Measurements from ENCODE around the gene TMTC4.

The TMTC4 gene

GRCh38 chr13:100675661-100676129 is 1.1 kb upstream of the TMTC4 start:
- TF ChIP-seq CTCF (IDR thresholded peaks at IDR 0.05; ENCODE audit: insufficient read depth, low read length, missing control alignments) = no peak
- no peak for DNase-seq (ENCODE audit: low read depth, low spot score)
- ChIA-PET CTCF (no interaction called here), POLR2A (no interaction called here)
- peak overlapping the region; percentile 81 for H3K4me3 ChIP-seq (ENCODE audit: low read depth, low read length)

- POLR2A ChIA-PET = interaction anchor here (1.1 kb wide), 1 partner anchor 50 kb away, joined by 3 read pairs; no protein-coding TSS in a partner anchor
Observed at GRCh38 chr13:100674872-100675660, 471 bp upstream of the TMTC4 start.

GRCh38 chr13:100673713-100674571 is 653 bp downstream of the TMTC4 start:
- ChIA-PET CTCF (interaction anchor here (0.6 to 1.8 kb wide), 12 partner anchors 9 to 1046 kb away, joined by 3 to 17 read pairs (median 3); no protein-coding TSS in a partner anchor), POLR2A (interaction anchor here (1.1 kb wide), 1 partner anchor 49 kb away, joined by 3 read pairs; no protein-coding TSS in a partner anchor)
- DNase-seq (ENCODE audit: low read depth, low spot score) = peak; percentile 28
- TF ChIP-seq CTCF (IDR thresholded peaks at IDR 0.05; ENCODE audit: insufficient read depth, low read length, missing control alignments) = no peak
- H3K4me3 ChIP-seq (ENCODE audit: low read depth, low read length) = peak overlapping the region; percentile 81

More at GRCh38 chr13:100674872-100675660, 471 bp upstream of the TMTC4 start:
- peak; percentile 86 for TF ChIP-seq CTCF (IDR thresholded peaks at IDR 0.05; ENCODE audit: insufficient read depth, low read length, missing control alignments)
- H3K4me3 ChIP-seq (ENCODE audit: low read depth, low read length) = peak overlapping the region; percentile 81
- DNase-seq (ENCODE audit: low read depth, low spot score) = peak; percentile 79
- CTCF ChIA-PET = interaction anchor here (0.6 to 1.8 kb wide), 14 partner anchors 9 to 1047 kb away, joined by 3 to 17 read pairs (median 3); no protein-coding TSS in a partner anchor

GRCh38 chr13:100673376-100673712 is 1.3 kb downstream of the TMTC4 start:
- H3K4me3 ChIP-seq (ENCODE audit: low read depth, low read length) = peak overlapping the region; percentile 81
- DNase-seq (ENCODE audit: low read depth, low spot score) = no peak
- CTCF ChIA-PET = interaction anchor here (1.3 kb wide), 1 partner anchor 10 kb away, joined by 3 read pairs; no protein-coding TSS in a partner anchor
- POLR2A ChIA-PET = no interaction called here
- no peak for TF ChIP-seq CTCF (IDR thresholded peaks at IDR 0.05; ENCODE audit: insufficient read depth, low read length, missing control alignments)

- TF ChIP-seq CTCF (IDR thresholded peaks at IDR 0.05; ENCODE audit: insufficient read depth, low read length, missing control alignments) = no peak
- POLR2A ChIA-PET = no interaction called here
- H3K4me3 ChIP-seq (ENCODE audit: low read depth, low read length) = no peak overlapping the region
- no peak for DNase-seq (ENCODE audit: low read depth, low spot score)
- CTCF ChIA-PET = interaction anchor here (0.9 to 1.3 kb wide), 3 partner anchors 12 to 50 kb away, joined by 3 read pairs; no protein-coding TSS in a partner anchor
Observed at GRCh38 chr13:100671389-100672182, 3.0 kb downstream of the TMTC4 start.

All from AG04449 (cell line).